ENCODE data around the gene CLIC2.

CLIC2 gene

GRCh38 chrX:155246748-155247147 lies 87.7 kb downstream of the CLIC2 start:
- no peak overlapping the region for H3K4me3 ChIP-seq (ENCODE audit: low read length)
- DNase-seq (ENCODE audit: low read depth): no peak
- no peak for TF ChIP-seq CTCF (conservative IDR thresholded peaks at IDR 0.05; ENCODE audit: low read length)

GRCh38 chrX:155242300-155242699 lies 92.1 kb downstream of the CLIC2 start:
- DNase-seq (ENCODE audit: low read depth): no peak
- H3K4me3 ChIP-seq (ENCODE audit: low read length): no peak overlapping the region
- TF ChIP-seq CTCF (conservative IDR thresholded peaks at IDR 0.05; ENCODE audit: low read length): no peak

GRCh38 chrX:155237719-155238118 lies 96.7 kb downstream of the CLIC2 start:
- no peak for TF ChIP-seq CTCF (conservative IDR thresholded peaks at IDR 0.05; ENCODE audit: low read length)
- no peak for DNase-seq (ENCODE audit: low read depth)
- no peak overlapping the region for H3K4me3 ChIP-seq (ENCODE audit: low read length)

GRCh38 chrX:155235891-155236290 lies 98.5 kb downstream of the CLIC2 start:
- H3K4me3 ChIP-seq (ENCODE audit: low read length): no peak overlapping the region
- no peak for TF ChIP-seq CTCF (conservative IDR thresholded peaks at IDR 0.05; ENCODE audit: low read length)
- DNase-seq (ENCODE audit: low read depth): no peak

GRCh38 chrX:155231163-155231562 lies 103.3 kb downstream of the CLIC2 start:
- TF ChIP-seq CTCF (conservative IDR thresholded peaks at IDR 0.05; ENCODE audit: low read length): no peak
- no peak overlapping the region for H3K4me3 ChIP-seq (ENCODE audit: low read length)
- DNase-seq (ENCODE audit: low read depth): no peak

All from AG10803 (cell line).